Naive thymus-derived CD4-positive, alpha-beta T cell (primary cell): Measurements from ENCODE around the gene TC2N. TPM values are rescaled to one million over a fixed set of nuclear protein-coding genes. Genes with fewer than 3 reads are reported as not detected.

Experiments
- ATAC-seq: fragments of 150-1000 bp; cut with Tn5 transposase; 2 replicates; pipeline ENCODE4 v1.10.0; 2021; ENCODE audit warnings: mild to moderate bottlenecking, moderate library complexity
- CTCF ChIA-PET: fragments of 350-600 bp; sonication (Branson Sonifier 250); formaldehyde crosslinking; loops from one replicate; lab custom pipeline; 2021; ENCODE audit warnings: antibody characterized with exemption; lab: Charles Lee
- POLR2A ChIA-PET: fragments of 350-600 bp; sonication (Branson Sonifier 250); formaldehyde crosslinking; loops from one replicate; lab custom pipeline; 2021; ENCODE audit warnings: antibody characterized with exemption, inconsistent platforms; lab: Charles Lee
- DNase-seq, 9 donors: peaks; one replicate each; pipeline versions ENCODE4 v3.0.0 to v3.0.0-alpha.2; 2020 to 2022; ENCODE audit warnings: mixed read lengths in 1 of 9
- H3K27ac ChIP-seq: one replicate; pipeline ENCODE4 v1.7.0; 2013; ENCODE audit warnings: mild to moderate bottlenecking, low read depth, low read length, moderate library complexity
- H3K27me3 ChIP-seq, 2 donors: one replicate each; pipeline ENCODE4 v1.7.0; 2013; ENCODE audit warnings: low read length in 2 of 2, mild to moderate bottlenecking in 2 of 2, moderate library complexity in 2 of 2; ENCODE audit not compliant: control insufficient read depth in 2 of 2, insufficient read depth in 2 of 2
- H3K36me3 ChIP-seq, 3 experiments: 1 replicate in 2 of 3; 2 replicates in 1 of 3; pipeline ENCODE4 v1.7.0; 2013; ENCODE audit warnings: low read length in 3 of 3, mild to moderate bottlenecking in 3 of 3, moderate library complexity in 1 of 3; ENCODE audit not compliant: insufficient read depth in 3 of 3, control insufficient read depth in 2 of 3
- H3K4me1 ChIP-seq, 2 donors: one replicate each; pipeline ENCODE4 v1.7.0; 2013; ENCODE audit warnings: low read length in 2 of 2, mild to moderate bottlenecking in 2 of 2, moderate library complexity in 1 of 2; ENCODE audit not compliant: control insufficient read depth in 2 of 2, insufficient read depth in 2 of 2
- H3K4me3 ChIP-seq: 2 replicates; pipeline ENCODE4 v1.7.0; 2013; ENCODE audit warnings: mild to moderate bottlenecking, low read length
- H3K9me3 ChIP-seq, 3 experiments: 1 replicate in 2 of 3; 2 replicates in 1 of 3; pipeline ENCODE4 v1.7.0; 2013; ENCODE audit warnings: low read length in 3 of 3; ENCODE audit not compliant: control insufficient read depth in 2 of 3
- H3K27ac Mint-ChIP-seq, 9 donors: one replicate each; pipeline ENCODE4 v1.8.0; 2020 to 2022; ENCODE audit warnings: mixed read lengths in 9 of 9, mild to moderate bottlenecking in 8 of 9, moderate library complexity in 5 of 9, inconsistent platforms in 2 of 9
- H3K27me3 Mint-ChIP-seq, 5 donors: one replicate each; pipeline ENCODE4 v1.8.0; 2021 to 2022; ENCODE audit warnings: mixed read lengths in 5 of 5, mild to moderate bottlenecking in 1 of 5
- H3K36me3 Mint-ChIP-seq, 5 donors: one replicate each; pipeline ENCODE4 v1.8.0; 2020 to 2022; ENCODE audit warnings: mixed read lengths in 5 of 5, mild to moderate bottlenecking in 3 of 5, inconsistent platforms in 1 of 5
- H3K4me1 Mint-ChIP-seq, 7 donors: one replicate each; pipeline ENCODE4 v1.8.0; 2020 to 2022; ENCODE audit warnings: mixed read lengths in 7 of 7, mild to moderate bottlenecking in 3 of 7, inconsistent platforms in 1 of 7
- H3K4me3 Mint-ChIP-seq, 10 donors: one replicate each; pipeline ENCODE4 v1.8.0; 2020 to 2022; ENCODE audit warnings: mild to moderate bottlenecking in 10 of 10, mixed read lengths in 10 of 10, moderate library complexity in 6 of 10, inconsistent platforms in 2 of 10
- H3K9me3 Mint-ChIP-seq, 11 donors: one replicate each; pipeline ENCODE4 v1.8.0; 2020 to 2022; ENCODE audit warnings: mixed read lengths in 11 of 11, mild to moderate bottlenecking in 4 of 11, inconsistent platforms in 1 of 11, moderate library complexity in 1 of 11
- intact Hi-C, 2 donors: fragments of 100-400 bp; cut with micrococcal nuclease; formaldehyde crosslinking; loops; one replicate each; pipeline ENCODE4 v1.15.1; 2023
- polyA plus RNA-seq, 2 donors: library from polyadenylated mRNA; unstranded; fragments of 300-500 nt; fragmentation: Illumina TruSeq; gene quantifications; one replicate each; pipeline ENCODE4 v1.2.3, GENCODE V29; 2021
- total RNA-seq, 6 experiments: library from RNA in 5 of 6; stranded (reverse) in 5 of 6; gene quantifications; 1 replicate in 5 of 6; 2 replicates in 1 of 6; pipeline ENCODE4 v1.2.3 and lab custom pipeline; 2021 to 2026

Gene TC2N
- total and polyA plus RNA-seq, 7 experiments from 2014 or later: 158 to 301 (median 193) TPM

DNA sequence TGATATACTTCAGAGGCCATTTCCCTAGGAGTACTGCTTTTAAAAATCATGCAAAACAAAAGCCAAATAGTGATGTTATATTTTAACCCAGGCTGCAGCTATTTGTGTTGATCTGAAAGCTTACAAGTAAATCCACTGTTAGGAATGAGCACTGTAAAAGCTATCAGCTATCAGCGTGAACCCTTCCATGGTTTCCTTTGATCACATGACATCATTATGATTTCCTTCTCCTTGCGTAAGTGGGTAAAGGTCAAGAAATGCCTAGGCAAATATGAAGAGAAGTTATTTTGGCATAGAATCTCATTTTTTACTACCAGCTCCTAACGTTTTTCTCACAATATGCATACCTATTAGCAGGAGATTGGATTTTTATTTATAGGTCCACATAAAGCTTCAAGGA, 86.9 kb downstream of the TC2N start:
- Mint-ChIP-seq H3K4me3 (no peak overlapping the region), H3K36me3 (peaks cover 0 to 41% (median 32%) of the 10 kb centered on the region in 5 donors), H3K27me3 (no peaks in the 10 kb centered on the region), H3K9me3 (no peaks in the 10 kb centered on the region), H3K27ac (peak overlapping the region in 1 of 9 donors; percentile 27), H3K4me1 (peaks cover 4 to 22% (median 10%) of the 10 kb centered on the region in 7 donors)
- POLR2A ChIA-PET: interaction anchor here (1.1 to 1.3 kb wide), 3 partner anchors 10 to 13 kb away, joined by 3 to 5 read pairs (median 3); no protein-coding TSS in a partner anchor
- Histone ChIP-seq H3K27me3 (no peaks in the 10 kb centered on the region), H3K9me3 (no peaks in the 10 kb centered on the region), H3K4me1 (no peaks in the 10 kb centered on the region), H3K27ac (no peak overlapping the region), H3K4me3 (no peak overlapping the region), H3K36me3 (peaks cover 6 to 35% (median 28%) of the 10 kb centered on the region in 3 experiments)
- DNase-seq (no peak), ATAC-seq (no peak)
- intact Hi-C loops: loop anchor here in 1 of 2 donors (5.0 to 10.0 kb wide), 2 partner anchors 132 to 296 kb away; no protein-coding TSS in a partner anchor
- CTCF ChIA-PET: interaction anchor here (1.0 kb wide), 1 partner anchor 131 kb away, joined by 3 read pairs; no protein-coding TSS in a partner anchor

DNA sequence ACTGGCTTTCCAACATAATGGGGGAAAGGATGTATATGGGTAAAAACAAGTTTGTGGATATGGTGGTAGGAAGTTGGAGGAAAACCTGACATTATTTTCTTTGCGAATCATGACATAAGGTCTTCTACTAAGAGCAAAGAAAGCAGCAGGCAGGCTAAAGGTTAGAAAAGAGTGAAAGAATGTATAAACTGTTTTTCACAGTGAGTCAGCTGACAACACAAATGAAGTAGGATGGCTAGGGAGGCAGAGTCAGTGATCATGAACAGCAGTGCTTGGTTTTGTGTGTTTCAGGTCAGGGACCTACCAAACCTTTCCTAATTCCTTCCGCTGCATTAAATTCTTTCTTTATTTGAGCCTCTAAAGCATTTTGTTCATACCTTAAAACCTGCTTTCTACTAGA, 89.1 kb downstream of the TC2N start:
- H3K27me3 Mint-ChIP-seq: no peaks in the 10 kb centered on the region
- H3K9me3 Mint-ChIP-seq: peaks cover 0 to 2% (median 0%) of the 10 kb centered on the region in 11 donors
- intact Hi-C loops: no loop called here
- Histone ChIP-seq H3K9me3 (no peaks in the 10 kb centered on the region), H3K27me3 (no peaks in the 10 kb centered on the region), H3K36me3 (peaks cover 6 to 21% (median 14%) of the 10 kb centered on the region in 3 experiments), H3K4me1 (peaks cover 0 to 2% of the 10 kb centered on the region in 2 donors), H3K27ac (no peak overlapping the region), H3K4me3 (no peak overlapping the region)
- POLR2A ChIA-PET: no interaction called here
- peaks cover 14 to 42% (median 30%) of the 10 kb centered on the region in 7 donors for H3K4me1 Mint-ChIP-seq
- no peak overlapping the region for H3K4me3 Mint-ChIP-seq
- peaks cover 0 to 39% (median 26%) of the 10 kb centered on the region in 5 donors for H3K36me3 Mint-ChIP-seq
- ATAC-seq (no peak), DNase-seq (no peak)
- CTCF ChIA-PET: no interaction called here
- peak overlapping the region in 3 of 9 donors; percentile 14 to 67 (median 33) for H3K27ac Mint-ChIP-seq

DNA sequence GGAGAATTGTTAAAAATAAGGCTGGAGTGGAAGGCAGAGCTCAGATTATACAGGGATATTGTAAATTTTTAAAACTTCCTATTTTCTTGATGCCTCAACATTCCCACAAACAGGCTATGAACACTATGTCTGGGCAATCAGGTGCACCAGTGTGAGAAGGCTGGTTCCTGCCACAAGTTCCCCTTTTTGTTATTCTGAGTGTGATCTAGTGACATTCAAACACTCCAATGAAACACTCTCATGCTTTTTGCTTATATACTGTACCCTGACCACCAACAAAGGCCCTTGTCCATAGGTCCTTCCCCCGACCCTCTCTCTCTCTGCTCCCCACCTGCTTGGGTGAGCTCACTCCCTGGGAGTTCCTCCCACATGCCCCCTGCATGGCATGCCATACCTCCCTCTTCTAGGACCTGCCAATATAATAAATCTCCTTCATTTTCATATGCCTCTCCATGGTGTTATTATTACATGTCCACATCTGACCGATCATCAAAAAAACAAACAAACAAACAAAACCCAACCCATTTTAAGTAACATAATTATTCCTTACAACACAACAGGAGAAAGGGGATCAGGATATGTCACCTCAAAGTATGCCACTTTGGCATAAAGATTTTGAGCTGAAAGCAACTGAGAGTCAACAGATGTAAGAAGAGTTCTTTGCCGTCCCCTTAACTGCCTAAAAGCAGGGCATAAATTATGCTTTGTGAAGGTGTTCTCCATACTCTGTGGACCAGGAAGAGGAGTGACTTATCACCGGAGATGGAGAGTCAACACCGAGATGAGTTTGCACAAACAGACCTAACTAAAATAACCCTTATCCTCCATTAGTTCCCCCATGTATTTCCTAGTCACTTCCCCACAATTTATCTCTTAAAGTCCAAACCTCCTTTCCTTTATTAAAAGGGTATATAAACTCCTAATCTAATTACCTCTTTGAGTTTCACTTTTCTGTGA, 92.9 kb downstream of the TC2N start:
- no peaks in the 10 kb centered on the region for H3K27me3 Mint-ChIP-seq
- no peaks in the 10 kb centered on the region for H3K27me3 ChIP-seq
- no peaks in the 10 kb centered on the region for H3K9me3 ChIP-seq
- intact Hi-C loops: no loop called here
- ChIA-PET CTCF (no interaction called here), POLR2A (no interaction called here)
- peaks cover 0 to 2% (median 0%) of the 10 kb centered on the region in 11 donors for H3K9me3 Mint-ChIP-seq
- peaks cover 14 to 42% (median 30%) of the 10 kb centered on the region in 7 donors for H3K4me1 Mint-ChIP-seq
- peaks cover 0 to 2% of the 10 kb centered on the region in 2 donors for H3K4me1 ChIP-seq
- H3K27ac ChIP-seq: no peak overlapping the region
- peaks cover 0 to 34% (median 29%) of the 10 kb centered on the region in 5 donors for H3K36me3 Mint-ChIP-seq
- H3K36me3 ChIP-seq: no peaks in the 10 kb centered on the region
- H3K27ac Mint-ChIP-seq: peak overlapping the region in 8 of 9 donors; percentile 3 to 72 (median 50)
- peak overlapping the region in 1 of 10 donors; percentile 19 for H3K4me3 Mint-ChIP-seq
- ATAC-seq (peak; percentile 22), DNase-seq (no peak)
- no peak overlapping the region for H3K4me3 ChIP-seq

DNA sequence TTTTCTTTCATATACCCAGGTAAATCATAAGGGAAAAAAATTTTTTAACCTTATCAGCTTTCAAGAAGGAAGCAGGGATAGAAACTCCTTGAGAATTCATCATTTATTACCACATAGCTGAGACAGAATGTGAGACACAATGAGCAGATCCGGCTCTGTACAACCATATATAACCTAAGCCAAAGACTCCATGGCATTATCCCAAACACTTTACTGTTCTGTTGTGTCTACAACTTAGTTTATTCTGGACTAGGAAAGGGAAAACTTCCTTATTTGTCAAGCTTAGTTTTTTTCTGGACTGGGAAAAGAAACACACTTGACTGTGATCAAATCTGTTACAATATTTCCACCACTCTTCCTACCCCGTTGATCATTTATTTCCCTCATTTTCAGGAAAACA, 97.2 kb downstream of the TC2N start:
- Histone ChIP-seq H3K4me3 (no peak overlapping the region), H3K27me3 (no peaks in the 10 kb centered on the region), H3K9me3 (no peaks in the 10 kb centered on the region), H3K27ac (no peak overlapping the region), H3K36me3 (no peaks in the 10 kb centered on the region), H3K4me1 (peaks cover 0 to 2% of the 10 kb centered on the region in 2 donors)
- no peak for ATAC-seq
- DNase-seq: no peak
- H3K9me3 Mint-ChIP-seq: peaks cover 0 to 2% (median 0%) of the 10 kb centered on the region in 11 donors
- H3K27me3 Mint-ChIP-seq: no peaks in the 10 kb centered on the region
- no peak overlapping the region for H3K4me3 Mint-ChIP-seq
- intact Hi-C loops: no loop called here
- peaks cover 0 to 33% (median 28%) of the 10 kb centered on the region in 5 donors for H3K36me3 Mint-ChIP-seq
- peaks cover 9 to 22% (median 16%) of the 10 kb centered on the region in 7 donors for H3K4me1 Mint-ChIP-seq
- H3K27ac Mint-ChIP-seq: peak overlapping the region in 1 of 9 donors; percentile 36
- ChIA-PET CTCF (no interaction called here), POLR2A (interaction anchor here (0.6 kb wide), 1 partner anchor 120 kb away, joined by 5 read pairs; no protein-coding TSS in a partner anchor)

DNA sequence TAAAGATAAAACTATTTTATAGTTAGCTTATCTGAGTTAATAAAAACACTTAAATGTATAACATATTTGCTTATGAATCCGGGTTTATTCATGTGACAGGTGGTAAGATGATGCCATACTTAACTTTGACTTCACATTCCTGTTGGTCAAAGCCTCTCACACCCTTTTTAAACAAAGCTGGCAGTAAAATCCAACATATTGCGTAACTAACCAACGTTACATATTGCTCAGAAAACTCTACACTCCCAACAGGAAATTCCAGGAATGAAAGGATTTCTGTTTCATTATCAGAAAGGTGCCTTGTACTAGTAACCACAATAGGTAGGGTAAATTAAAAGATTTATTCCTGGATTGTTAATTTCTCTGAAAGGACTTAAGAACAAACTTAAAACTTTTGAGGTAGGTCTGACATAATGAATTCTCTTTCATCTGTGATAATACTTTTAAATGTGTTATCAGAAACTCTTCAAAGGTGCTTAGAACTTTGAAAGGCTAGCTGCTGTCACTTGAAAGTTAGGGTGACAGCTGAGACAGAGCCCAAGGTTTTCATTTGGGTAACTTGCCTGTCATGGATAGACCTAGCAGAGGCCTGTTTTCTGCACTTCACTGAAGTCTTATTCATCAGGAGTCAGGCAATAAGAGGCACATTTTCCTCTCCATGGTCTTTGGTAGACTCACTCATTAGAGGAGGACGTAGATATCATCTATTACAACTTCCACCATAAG, 111.6 kb downstream of the TC2N start:
- Mint-ChIP-seq H3K27me3 (no peaks in the 10 kb centered on the region), H3K4me3 (no peak overlapping the region), H3K36me3 (peaks cover 4 to 33% (median 31%) of the 10 kb centered on the region in 5 donors), H3K9me3 (peaks cover 0 to 25% (median 14%) of the 10 kb centered on the region in 11 donors), H3K4me1 (peaks cover 0 to 9% (median 2%) of the 10 kb centered on the region in 7 donors), H3K27ac (no peak overlapping the region)
- intact Hi-C loops: no loop called here
- POLR2A ChIA-PET: interaction anchor here (0.8 kb wide), 1 partner anchor 12 kb away, joined by 3 read pairs; no protein-coding TSS in a partner anchor
- Histone ChIP-seq H3K27ac (no peak overlapping the region), H3K4me3 (no peak overlapping the region), H3K36me3 (peaks cover 0 to 11% (median 0%) of the 10 kb centered on the region in 3 experiments), H3K4me1 (no peaks in the 10 kb centered on the region), H3K27me3 (no peaks in the 10 kb centered on the region), H3K9me3 (peaks cover 0 to 13% (median 0%) of the 10 kb centered on the region in 3 experiments)
- ATAC-seq (no peak), DNase-seq (no peak)
- CTCF ChIA-PET: no interaction called here

DNA sequence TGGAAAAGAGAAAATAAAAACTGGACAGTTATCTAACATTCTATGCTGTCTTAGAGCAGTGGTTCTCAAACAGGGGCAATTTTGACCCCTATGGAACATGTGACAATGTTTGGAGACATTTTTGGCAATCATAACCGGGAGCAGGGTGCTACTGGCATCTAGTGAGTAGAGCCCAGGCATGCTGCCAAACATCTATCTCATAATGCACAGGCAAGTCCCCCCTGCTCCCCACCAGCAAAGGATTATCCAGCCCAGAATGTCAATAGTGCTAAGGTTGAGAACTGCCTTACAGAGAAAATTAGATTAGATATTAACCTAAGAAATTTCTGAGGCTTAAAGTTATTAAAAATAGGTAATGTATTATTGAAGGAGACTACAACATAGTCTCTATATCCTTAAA, 112.5 kb downstream of the TC2N start:
- intact Hi-C loops: no loop called here
- CTCF ChIA-PET: interaction anchor here (0.5 kb wide), 1 partner anchor 99 kb away, joined by 3 read pairs; no protein-coding TSS in a partner anchor
- Mint-ChIP-seq H3K4me3 (no peak overlapping the region), H3K27me3 (no peaks in the 10 kb centered on the region), H3K4me1 (peaks cover 0 to 9% (median 0%) of the 10 kb centered on the region in 7 donors), H3K27ac (no peak overlapping the region), H3K9me3 (peaks cover 0 to 15% (median 6%) of the 10 kb centered on the region in 11 donors), H3K36me3 (peaks cover 0 to 26% (median 24%) of the 10 kb centered on the region in 5 donors)
- Histone ChIP-seq H3K4me1 (no peaks in the 10 kb centered on the region), H3K27ac (no peak overlapping the region), H3K27me3 (no peaks in the 10 kb centered on the region), H3K4me3 (no peak overlapping the region), H3K36me3 (peaks cover 0 to 5% (median 0%) of the 10 kb centered on the region in 3 experiments), H3K9me3 (peaks cover 0 to 5% (median 0%) of the 10 kb centered on the region in 3 experiments)
- POLR2A ChIA-PET: no interaction called here
- ATAC-seq (no peak), DNase-seq (no peak)
